Measurements from ENCODE around the gene ALDH7A1.

The ALDH7A1 gene

GRCh38 chr5:126514558-126515141 is 80.4 kb downstream of the ALDH7A1 start:
- Mint-ChIP-seq H3K4me1 (peaks cover 21% of the 10 kb centered on the region), H3K9me3 (no peaks in the 10 kb centered on the region), H3K27ac (peak overlapping the region; percentile 19), H3K36me3 (ENCODE audit: low read depth) (no peaks in the 10 kb centered on the region), H3K27me3 (no peaks in the 10 kb centered on the region), H3K4me3 (no peak overlapping the region)
- ATAC-seq = no peak
- DNase-seq = no peak

- no peaks in the 10 kb centered on the region for H3K36me3 Mint-ChIP-seq (ENCODE audit: low read depth)
- peaks cover 26% of the 10 kb centered on the region for H3K4me1 Mint-ChIP-seq
- H3K27me3 Mint-ChIP-seq = no peaks in the 10 kb centered on the region
- DNase-seq (no peak), ATAC-seq (no peak)
- H3K4me3 Mint-ChIP-seq = no peak overlapping the region
- H3K9me3 Mint-ChIP-seq = no peaks in the 10 kb centered on the region
- peak overlapping the region; percentile 19 for H3K27ac Mint-ChIP-seq
These were observed 80.9 kb downstream of the ALDH7A1 start for GRCh38 chr5:126514131-126514557.

- Mint-ChIP-seq H3K4me3 (no peak overlapping the region), H3K27me3 (no peaks in the 10 kb centered on the region), H3K36me3 (ENCODE audit: low read depth) (no peaks in the 10 kb centered on the region), H3K4me1 (peaks cover 30% of the 10 kb centered on the region), H3K9me3 (no peaks in the 10 kb centered on the region), H3K27ac (no peak overlapping the region)
- ATAC-seq (no peak), DNase-seq (no peak)
These were observed 81.3 kb downstream of the ALDH7A1 start for GRCh38 chr5:126513703-126514102.

GRCh38 chr5:126513302-126513701 is 81.7 kb downstream of the ALDH7A1 start:
- no peak overlapping the region for H3K27ac Mint-ChIP-seq
- no peaks in the 10 kb centered on the region for H3K27me3 Mint-ChIP-seq
- ATAC-seq (no peak), DNase-seq (no peak)
- no peaks in the 10 kb centered on the region for H3K36me3 Mint-ChIP-seq (ENCODE audit: low read depth)
- H3K9me3 Mint-ChIP-seq = no peaks in the 10 kb centered on the region
- no peak overlapping the region for H3K4me3 Mint-ChIP-seq
- H3K4me1 Mint-ChIP-seq = peaks cover 34% of the 10 kb centered on the region

- H3K4me1 Mint-ChIP-seq = peaks cover 40% of the 10 kb centered on the region
These were observed 82.6 kb downstream of the ALDH7A1 start for GRCh38 chr5:126512451-126512850.

GRCh38 chr5:126511961-126512360 is 83.1 kb downstream of the ALDH7A1 start:
- Mint-ChIP-seq H3K36me3 (ENCODE audit: low read depth) (peaks cover 2% of the 10 kb centered on the region), H3K4me1 (peaks cover 45% of the 10 kb centered on the region), H3K9me3 (peaks cover 2% of the 10 kb centered on the region), H3K4me3 (no peak overlapping the region), H3K27ac (no peak overlapping the region), H3K27me3 (no peaks in the 10 kb centered on the region)
- DNase-seq (no peak), ATAC-seq (no peak)

More at GRCh38 chr5:126512451-126512850, 82.6 kb downstream of the ALDH7A1 start:
- Mint-ChIP-seq H3K27ac (no peak overlapping the region), H3K4me3 (no peak overlapping the region), H3K27me3 (no peaks in the 10 kb centered on the region), H3K9me3 (no peaks in the 10 kb centered on the region), H3K36me3 (ENCODE audit: low read depth) (no peaks in the 10 kb centered on the region)
- DNase-seq (no peak), ATAC-seq (no peak)

- H3K36me3 Mint-ChIP-seq (ENCODE audit: low read depth) = peaks cover 2% of the 10 kb centered on the region
These were observed 85.7 kb downstream of the ALDH7A1 start for GRCh38 chr5:126509339-126509738.

GRCh38 chr5:126508962-126509279 is 86.1 kb downstream of the ALDH7A1 start:
- H3K27ac Mint-ChIP-seq = peak overlapping the region; percentile 86
- no peaks in the 10 kb centered on the region for H3K27me3 Mint-ChIP-seq
- H3K4me3 Mint-ChIP-seq = peak overlapping the region; percentile 74
- H3K9me3 Mint-ChIP-seq = peaks cover 3% of the 10 kb centered on the region
- peaks cover 2% of the 10 kb centered on the region for H3K36me3 Mint-ChIP-seq (ENCODE audit: low read depth)
- ATAC-seq (peak; percentile 77), DNase-seq (no peak)
- peaks cover 43% of the 10 kb centered on the region for H3K4me1 Mint-ChIP-seq

More at GRCh38 chr5:126509339-126509738, 85.7 kb downstream of the ALDH7A1 start:
- Mint-ChIP-seq H3K9me3 (peaks cover 3% of the 10 kb centered on the region), H3K4me1 (peaks cover 43% of the 10 kb centered on the region), H3K4me3 (peak overlapping the region; percentile 74), H3K27me3 (no peaks in the 10 kb centered on the region), H3K27ac (peak overlapping the region; percentile 86)
- no peak for DNase-seq
- ATAC-seq = no peak

- Mint-ChIP-seq H3K27me3 (no peaks in the 10 kb centered on the region), H3K4me1 (peaks cover 43% of the 10 kb centered on the region), H3K9me3 (peaks cover 3% of the 10 kb centered on the region), H3K27ac (peak overlapping the region; percentile 86), H3K36me3 (ENCODE audit: low read depth) (peaks cover 2% of the 10 kb centered on the region), H3K4me3 (peak overlapping the region; percentile 74)
- ATAC-seq = peak; percentile 7
- peak; percentile 8 for DNase-seq
These were observed 86.6 kb downstream of the ALDH7A1 start for GRCh38 chr5:126508251-126508961.

GRCh38 chr5:126506079-126506478 is 88.9 kb downstream of the ALDH7A1 start:
- ATAC-seq (no peak), DNase-seq (no peak)
- H3K4me1 Mint-ChIP-seq = peaks cover 39% of the 10 kb centered on the region
- H3K36me3 Mint-ChIP-seq (ENCODE audit: low read depth) = peaks cover 2% of the 10 kb centered on the region
- H3K27ac Mint-ChIP-seq = no peak overlapping the region
- H3K4me3 Mint-ChIP-seq = no peak overlapping the region
- H3K27me3 Mint-ChIP-seq = no peaks in the 10 kb centered on the region
- peaks cover 3% of the 10 kb centered on the region for H3K9me3 Mint-ChIP-seq

GRCh38 chr5:126503602-126504104 is 91.4 kb downstream of the ALDH7A1 start:
- Mint-ChIP-seq H3K36me3 (ENCODE audit: low read depth) (peaks cover 2% of the 10 kb centered on the region), H3K4me1 (peaks cover 28% of the 10 kb centered on the region), H3K27me3 (no peaks in the 10 kb centered on the region), H3K4me3 (no peak overlapping the region), H3K27ac (no peak overlapping the region), H3K9me3 (peaks cover 3% of the 10 kb centered on the region)
- DNase-seq = no peak
- peak; percentile 34 for ATAC-seq

- Mint-ChIP-seq H3K27ac (no peak overlapping the region), H3K4me1 (peaks cover 13% of the 10 kb centered on the region)
- no peak for DNase-seq
These were observed 93.6 kb downstream of the ALDH7A1 start for GRCh38 chr5:126501448-126501847.

GRCh38 chr5:126499853-126500342 is 95.1 kb downstream of the ALDH7A1 start:
- no peak overlapping the region for H3K4me3 Mint-ChIP-seq
- H3K27me3 Mint-ChIP-seq = no peaks in the 10 kb centered on the region
- H3K36me3 Mint-ChIP-seq (ENCODE audit: low read depth) = no peaks in the 10 kb centered on the region
- peaks cover 13% of the 10 kb centered on the region for H3K4me1 Mint-ChIP-seq
- no peaks in the 10 kb centered on the region for H3K9me3 Mint-ChIP-seq
- H3K27ac Mint-ChIP-seq = no peak overlapping the region
- DNase-seq (no peak), ATAC-seq (no peak)

More at GRCh38 chr5:126501448-126501847, 93.6 kb downstream of the ALDH7A1 start:
- Mint-ChIP-seq H3K4me3 (no peak overlapping the region), H3K36me3 (ENCODE audit: low read depth) (no peaks in the 10 kb centered on the region), H3K27me3 (no peaks in the 10 kb centered on the region), H3K9me3 (no peaks in the 10 kb centered on the region)
- no peak for ATAC-seq

GRCh38 chr5:126499278-126499677 is 95.7 kb downstream of the ALDH7A1 start:
- no peak overlapping the region for H3K4me3 Mint-ChIP-seq

GRCh38 chr5:126497506-126497905 is 97.5 kb downstream of the ALDH7A1 start:
- no peak overlapping the region for H3K27ac Mint-ChIP-seq
- H3K4me1 Mint-ChIP-seq = peaks cover 8% of the 10 kb centered on the region
- H3K36me3 Mint-ChIP-seq (ENCODE audit: low read depth) = no peaks in the 10 kb centered on the region
- no peak overlapping the region for H3K4me3 Mint-ChIP-seq
- no peaks in the 10 kb centered on the region for H3K9me3 Mint-ChIP-seq
- DNase-seq (no peak), ATAC-seq (no peak)
- no peaks in the 10 kb centered on the region for H3K27me3 Mint-ChIP-seq

More at GRCh38 chr5:126499278-126499677, 95.7 kb downstream of the ALDH7A1 start:
- ATAC-seq = no peak
- Mint-ChIP-seq H3K4me1 (peaks cover 13% of the 10 kb centered on the region), H3K27me3 (no peaks in the 10 kb centered on the region), H3K27ac (peak overlapping the region; percentile 34), H3K9me3 (no peaks in the 10 kb centered on the region), H3K36me3 (ENCODE audit: low read depth) (no peaks in the 10 kb centered on the region)
- DNase-seq = no peak
